GDM1 (cell line): ENCODE results near the gene NEDD1.
A peak's percentile ranks its signal among the peaks of the same experiment; 100 is the strongest.

Source experiments
- DNase-seq: peaks from one replicate; lab custom pipeline; 2025; lab: John Stamatoyannopoulos, UW

The NEDD1 gene

GRCh38 chr12:96906849-96907670 is at the start of gene NEDD1:
NEDD1 (plus strand) TSS chr12:96907257; CDS start chr12:96909760, 2,503 bp downstream.
- DNase-seq: peak; percentile 74

GRCh38 chr12:96858162-96858561 is 48.9 kb upstream of the NEDD1 start:
- DNase-seq: no peak

GRCh38 chr12:96861656-96862055 is 45.4 kb upstream of the NEDD1 start:
- DNase-seq: no peak

- no peak for DNase-seq
These were observed 44.7 kb upstream of the NEDD1 start for GRCh38 chr12:96862326-96862725.

GRCh38 chr12:96864335-96864734 is 42.7 kb upstream of the NEDD1 start:
- DNase-seq: no peak

- DNase-seq: no peak
These were observed 40.1 kb upstream of the NEDD1 start for GRCh38 chr12:96866801-96867590.

GRCh38 chr12:96870946-96871345 is 36.1 kb upstream of the NEDD1 start:
- no peak for DNase-seq

- no peak for DNase-seq
These were observed 34.1 kb upstream of the NEDD1 start for GRCh38 chr12:96872961-96873360.

GRCh38 chr12:96874211-96874610 is 32.8 kb upstream of the NEDD1 start:
- no peak for DNase-seq

- no peak for DNase-seq
These were observed 30.1 kb upstream of the NEDD1 start for GRCh38 chr12:96876966-96877365.

- DNase-seq: no peak
These were observed 28.4 kb upstream of the NEDD1 start for GRCh38 chr12:96878704-96879103.

- DNase-seq: peak; percentile 41
These were observed 27.8 kb upstream of the NEDD1 start for GRCh38 chr12:96879301-96879700.

- DNase-seq: no peak
These were observed 26.8 kb upstream of the NEDD1 start for GRCh38 chr12:96880220-96880619.

GRCh38 chr12:96881608-96882007 is 25.4 kb upstream of the NEDD1 start:
- no peak for DNase-seq

GRCh38 chr12:96882862-96883261 is 24.2 kb upstream of the NEDD1 start:
- DNase-seq: no peak

- no peak for DNase-seq
These were observed 23.5 kb upstream of the NEDD1 start for GRCh38 chr12:96883571-96883970.

GRCh38 chr12:96886998-96887677 is 19.9 kb upstream of the NEDD1 start:
- no peak for DNase-seq

- no peak for DNase-seq
These were observed 17.7 kb upstream of the NEDD1 start for GRCh38 chr12:96889273-96889933.

- no peak for DNase-seq
These were observed 16.7 kb upstream of the NEDD1 start for GRCh38 chr12:96890331-96890730.

- DNase-seq: no peak
These were observed 15.0 kb upstream of the NEDD1 start for GRCh38 chr12:96892104-96892503.

GRCh38 chr12:96897421-96897820 is 9.6 kb upstream of the NEDD1 start:
- no peak for DNase-seq

- no peak for DNase-seq
These were observed 5.9 kb upstream of the NEDD1 start for GRCh38 chr12:96901175-96901574.
